ENCODE data around the gene EPG5. TPM values are rescaled to one million over a fixed set of nuclear protein-coding genes. Genes with fewer than 3 reads are reported as not detected.
"Not testable (repeated sequence)": the region's sequence is repeated elsewhere in the genome, so short reads cannot be mapped to it uniquely, and the experiment has no call there.

Gene EPG5
- total RNA-seq, 1 experiment from 2014 or later: 22.7 TPM

DNA sequence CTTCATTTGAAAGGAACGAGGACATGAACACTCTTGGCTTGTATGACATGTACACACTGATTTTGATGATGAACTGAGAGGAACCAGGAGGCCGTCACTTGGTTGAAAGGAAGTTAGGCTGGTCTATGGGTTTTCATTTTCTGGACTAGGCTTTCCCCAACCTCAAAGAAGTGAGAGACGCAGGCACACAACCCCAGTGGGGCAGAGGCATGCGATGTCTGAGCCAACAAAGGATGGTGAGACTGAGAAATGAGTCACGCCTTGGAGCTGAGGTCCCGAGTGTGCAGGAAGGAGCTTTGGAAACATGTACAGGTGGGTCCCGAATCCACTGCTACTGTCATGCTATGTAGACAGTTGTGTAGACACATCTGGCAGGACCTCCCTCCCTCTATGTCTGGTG is 117.6 kb downstream of the EPG5 start:
- H3K27me3 Mint-ChIP-seq (ENCODE audit: low read depth): no peaks in the 10 kb centered on the region
- no peak overlapping the region for H3K27ac Mint-ChIP-seq
- H3K4me3 Mint-ChIP-seq: no peak overlapping the region
- no peaks in the 10 kb centered on the region for H3K9me3 Mint-ChIP-seq
- TF ChIP-seq OVOL2 (CRISPR knock-in tag; IDR thresholded peaks at IDR 0.05; ENCODE audit: borderline replicate concordance): no peak
- TF ChIP-seq RELA (CRISPR knock-in tag; IDR thresholded peaks at IDR 0.05; ENCODE audit: borderline replicate concordance): no peak
- TF ChIP-seq CTCF (IDR thresholded peaks at IDR 0.05): no peak
- no peak for TF ChIP-seq ZNF423 (CRISPR knock-in tag; IDR thresholded peaks at IDR 0.05)
- TF ChIP-seq PRDM15 (CRISPR knock-in tag; IDR thresholded peaks at IDR 0.05): no peak
- no peak for TF ChIP-seq ZNF121 (CRISPR knock-in tag; IDR thresholded peaks at IDR 0.05)
- no peak for TF ChIP-seq ELF4 (CRISPR knock-in tag; IDR thresholded peaks at IDR 0.05; ENCODE audit: low read depth)
- TF ChIP-seq SOX15 (CRISPR knock-in tag; IDR thresholded peaks at IDR 0.05): no peak
- TF ChIP-seq ERG (CRISPR knock-in tag; IDR thresholded peaks at IDR 0.05): no peak
- no peak for TF ChIP-seq TEAD1 (CRISPR knock-in tag; IDR thresholded peaks at IDR 0.05)
- TF ChIP-seq, protein P1, sequence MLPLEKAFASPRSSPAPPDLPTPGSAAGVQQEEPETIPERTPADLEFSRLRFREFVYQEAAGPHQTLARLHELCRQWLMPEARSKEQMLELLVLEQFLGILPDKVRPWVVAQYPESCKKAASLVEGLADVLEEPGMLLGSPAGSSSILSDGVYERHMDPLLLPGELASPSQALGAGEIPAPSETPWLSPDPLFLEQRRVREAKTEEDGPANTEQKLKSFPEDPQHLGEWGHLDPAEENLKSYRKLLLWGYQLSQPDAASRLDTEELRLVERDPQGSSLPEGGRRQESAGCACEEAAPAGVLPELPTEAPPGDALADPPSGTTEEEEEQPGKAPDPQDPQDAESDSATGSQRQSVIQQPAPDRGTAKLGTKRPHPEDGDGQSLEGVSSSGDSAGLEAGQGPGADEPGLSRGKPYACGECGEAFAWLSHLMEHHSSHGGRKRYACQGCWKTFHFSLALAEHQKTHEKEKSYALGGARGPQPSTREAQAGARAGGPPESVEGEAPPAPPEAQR (CRISPR knock-in tag; IDR thresholded peaks at IDR 0.05): no peak
- no peak for TF ChIP-seq NFE2L1 (CRISPR knock-in tag; IDR thresholded peaks at IDR 0.05)
- no peak for TF ChIP-seq HMGXB4 (CRISPR knock-in tag; IDR thresholded peaks at IDR 0.05)
- no peak for TF ChIP-seq USF2 (CRISPR knock-in tag; IDR thresholded peaks at IDR 0.05)
- DNase-seq (ENCODE audit: low spot score) (no peak), ATAC-seq (no peak)
- CTCF ChIA-PET: interaction anchor here (0.6 to 2.3 kb wide), 10 partner anchors 10 to 209 kb away, joined by 3 to 16 read pairs (median 4); partner anchors contain the start of gene SLC14A1
- no peaks in the 10 kb centered on the region; the same call in 1 of the 2 replicates for H3K36me3 Mint-ChIP-seq
- 0 out of 2 replicates have a peak, but pooled peaks cover 5% of the 10 kb centered on the region for H3K4me1 Mint-ChIP-seq
- POLR2A ChIA-PET: no interaction called here

GRCh38 chr18:45848643-45849042 is 118.5 kb downstream of the EPG5 start:
- H3K9me3 Mint-ChIP-seq; DNase-seq (ENCODE audit: low spot score); H3K4me1 Mint-ChIP-seq; H3K27ac Mint-ChIP-seq; H3K4me3 Mint-ChIP-seq; H3K27me3 Mint-ChIP-seq (ENCODE audit: low read depth); H3K36me3 Mint-ChIP-seq; ATAC-seq: not testable (repeated sequence)
- CTCF ChIA-PET: interaction anchor here (0.6 to 1.3 kb wide), 6 partner anchors 9 to 225 kb away, joined by 3 to 4 read pairs (median 4); no protein-coding TSS in a partner anchor
- POLR2A ChIA-PET: interaction anchor here (0.6 kb wide), 1 partner anchor 137 kb away, joined by 3 read pairs; no protein-coding TSS in a partner anchor

Data from WTC11 (cell line).